ENCODE data around the gene POFUT2. TPM values are rescaled to one million over a fixed set of nuclear protein-coding genes. Genes with fewer than 3 reads are reported as not detected.

POFUT2 gene
- total RNA-seq, 1 donor from 2014 or later: 21.5 TPM

- DNase-seq (ENCODE audit: low read depth, low spot score): no peak
These were observed 3.9 kb downstream of the POFUT2 start for GRCh38 chr21:45283611-45284455.

DNA sequence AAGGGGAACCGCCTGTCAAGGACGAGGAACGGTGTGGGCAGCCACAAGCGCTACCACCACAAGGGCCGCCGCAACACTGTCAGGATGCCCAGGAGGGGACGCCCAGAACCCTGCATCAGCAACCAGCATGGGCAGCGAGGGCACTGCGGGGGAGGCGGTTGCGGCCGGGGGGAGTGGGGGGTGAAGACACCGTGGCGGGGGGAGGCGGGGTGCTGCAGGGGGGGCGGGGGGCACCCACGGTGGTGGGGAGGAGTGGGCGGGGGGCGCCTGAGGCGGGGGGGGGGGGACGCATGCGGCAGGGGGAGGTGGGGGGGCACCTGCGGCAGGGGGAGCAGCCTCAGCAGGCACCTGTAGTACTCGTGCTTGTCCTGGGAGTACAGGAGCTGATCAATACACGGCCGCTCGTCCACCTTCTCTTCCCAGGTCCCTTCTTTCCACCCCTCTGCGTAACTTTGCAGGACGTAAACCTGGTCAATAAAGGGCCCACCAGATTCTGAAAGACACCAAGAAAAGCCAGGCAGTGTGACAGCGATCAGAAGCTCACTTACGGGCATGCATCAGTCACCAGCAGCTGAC, 4.6 kb downstream of the POFUT2 start:
- no peak for DNase-seq (ENCODE audit: low read depth, low spot score)

- no peak for DNase-seq (ENCODE audit: low read depth, low spot score)
These were observed 5.2 kb downstream of the POFUT2 start for GRCh38 chr21:45282283-45283034.

GRCh38 chr21:45281411-45282282, 6.0 kb downstream of the POFUT2 start:
- no peak for DNase-seq (ENCODE audit: low read depth, low spot score)

GRCh38 chr21:45280969-45281368, 6.7 kb downstream of the POFUT2 start:
- DNase-seq (ENCODE audit: low read depth, low spot score): no peak

DNA sequence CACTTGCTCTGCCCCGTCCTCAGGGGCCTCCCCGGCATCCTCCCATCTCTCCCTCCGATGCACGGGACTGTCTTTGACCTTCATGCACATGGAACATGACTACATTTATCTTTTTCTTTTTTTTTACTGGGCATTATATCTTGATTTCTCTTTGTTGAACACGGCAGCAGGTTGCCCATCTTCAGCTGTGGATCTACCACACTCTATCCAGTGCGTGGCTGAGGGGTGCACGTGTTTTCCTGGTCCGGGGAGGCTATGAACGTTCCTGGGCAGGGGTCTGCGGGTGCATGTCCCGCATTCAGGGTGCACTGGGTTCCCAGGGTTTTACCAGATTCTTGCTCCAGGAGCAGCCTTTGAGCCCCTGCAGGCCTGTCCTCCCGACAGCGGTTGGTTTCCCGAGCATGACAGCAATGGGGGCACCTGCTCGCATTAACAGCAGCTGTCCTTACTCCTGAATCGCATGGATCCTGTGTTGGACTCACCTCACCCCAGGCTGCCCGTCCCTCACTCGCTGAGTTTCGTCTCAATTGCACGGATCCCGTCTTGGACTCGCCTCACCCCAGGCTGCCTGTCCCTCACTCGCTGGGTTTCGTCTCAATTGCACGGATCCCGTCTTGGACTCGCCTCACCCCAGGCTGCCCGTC, 7.4 kb downstream of the POFUT2 start:
- no peak for DNase-seq (ENCODE audit: low read depth, low spot score)

- no peak for DNase-seq (ENCODE audit: low read depth, low spot score)
These were observed 8.1 kb downstream of the POFUT2 start for GRCh38 chr21:45279446-45280177.

- DNase-seq (ENCODE audit: low read depth, low spot score): no peak
These were observed 9.4 kb downstream of the POFUT2 start for GRCh38 chr21:45278156-45278911.

DNA sequence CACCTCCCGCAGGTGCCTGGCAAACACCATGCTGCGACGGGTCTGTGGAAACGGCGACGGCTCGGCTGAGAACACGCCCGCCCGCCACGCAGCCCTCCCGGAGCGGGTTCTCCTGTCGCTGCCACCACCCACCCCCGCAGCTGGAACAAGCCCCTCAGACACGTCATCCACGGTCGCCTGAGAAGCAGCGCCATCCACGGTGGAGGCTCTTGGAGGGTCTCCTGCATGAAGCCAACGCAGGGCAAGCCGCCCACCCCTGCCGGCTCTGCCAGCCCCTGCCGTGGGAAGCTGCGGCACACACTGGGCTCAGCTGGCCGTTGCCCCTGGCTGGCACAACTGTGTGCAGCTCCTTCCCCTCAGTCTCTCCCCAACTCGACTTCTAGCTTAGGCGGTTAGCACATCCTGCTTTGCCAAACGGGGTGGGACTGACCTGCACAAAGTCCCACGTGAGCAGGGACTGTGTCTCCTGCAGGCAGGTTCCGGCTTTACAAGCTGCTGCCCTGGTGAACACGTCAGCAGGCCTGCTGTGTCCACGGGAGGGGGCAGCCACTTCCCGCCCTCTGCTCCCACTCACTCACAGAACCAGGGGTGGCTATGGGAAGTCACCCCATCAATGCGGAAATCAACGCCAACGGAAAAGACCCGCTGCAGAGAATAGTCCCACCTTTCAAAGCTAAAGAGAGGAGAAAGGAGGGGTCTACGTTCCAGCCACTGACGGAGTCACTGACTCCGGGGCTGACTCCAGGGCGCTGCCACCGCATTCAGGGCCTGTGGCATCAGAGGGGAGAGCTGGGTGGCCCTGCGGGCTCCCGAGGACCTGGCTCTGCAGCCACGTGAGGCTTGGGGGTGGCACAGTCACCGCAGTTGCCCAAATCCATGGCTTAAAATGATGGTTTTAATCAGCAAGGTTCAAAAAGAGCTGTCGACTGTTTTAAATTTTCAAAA, 10.3 kb downstream of the POFUT2 start:
- no peak for DNase-seq (ENCODE audit: low read depth, low spot score)

GRCh38 chr21:45276596-45276995, 11.1 kb downstream of the POFUT2 start:
- no peak for DNase-seq (ENCODE audit: low read depth, low spot score)

- DNase-seq (ENCODE audit: low read depth, low spot score): no peak
These were observed 17.3 kb downstream of the POFUT2 start for GRCh38 chr21:45270306-45270821.

- DNase-seq (ENCODE audit: low read depth, low spot score): no peak
These were observed 17.8 kb downstream of the POFUT2 start for GRCh38 chr21:45269861-45270260.

DNA sequence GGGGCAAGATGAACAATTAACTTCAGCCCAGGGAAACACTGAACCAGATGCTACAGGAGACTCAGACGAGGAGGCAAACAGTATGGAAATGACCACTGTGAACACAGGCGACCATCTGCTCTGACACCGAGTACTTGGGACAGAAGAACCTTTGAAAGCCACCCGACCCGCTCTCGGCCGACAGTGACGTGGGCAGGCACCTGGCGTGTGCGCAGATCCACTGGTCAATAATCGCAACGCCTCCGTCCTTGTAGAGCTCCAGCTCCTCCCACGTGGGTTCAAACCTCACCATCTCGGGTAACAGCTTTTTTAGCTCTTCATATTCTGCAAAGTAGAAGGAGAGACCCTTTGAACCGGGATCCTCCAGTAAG, 20.3 kb downstream of the POFUT2 start:
- no peak for DNase-seq (ENCODE audit: low read depth, low spot score)

DNA sequence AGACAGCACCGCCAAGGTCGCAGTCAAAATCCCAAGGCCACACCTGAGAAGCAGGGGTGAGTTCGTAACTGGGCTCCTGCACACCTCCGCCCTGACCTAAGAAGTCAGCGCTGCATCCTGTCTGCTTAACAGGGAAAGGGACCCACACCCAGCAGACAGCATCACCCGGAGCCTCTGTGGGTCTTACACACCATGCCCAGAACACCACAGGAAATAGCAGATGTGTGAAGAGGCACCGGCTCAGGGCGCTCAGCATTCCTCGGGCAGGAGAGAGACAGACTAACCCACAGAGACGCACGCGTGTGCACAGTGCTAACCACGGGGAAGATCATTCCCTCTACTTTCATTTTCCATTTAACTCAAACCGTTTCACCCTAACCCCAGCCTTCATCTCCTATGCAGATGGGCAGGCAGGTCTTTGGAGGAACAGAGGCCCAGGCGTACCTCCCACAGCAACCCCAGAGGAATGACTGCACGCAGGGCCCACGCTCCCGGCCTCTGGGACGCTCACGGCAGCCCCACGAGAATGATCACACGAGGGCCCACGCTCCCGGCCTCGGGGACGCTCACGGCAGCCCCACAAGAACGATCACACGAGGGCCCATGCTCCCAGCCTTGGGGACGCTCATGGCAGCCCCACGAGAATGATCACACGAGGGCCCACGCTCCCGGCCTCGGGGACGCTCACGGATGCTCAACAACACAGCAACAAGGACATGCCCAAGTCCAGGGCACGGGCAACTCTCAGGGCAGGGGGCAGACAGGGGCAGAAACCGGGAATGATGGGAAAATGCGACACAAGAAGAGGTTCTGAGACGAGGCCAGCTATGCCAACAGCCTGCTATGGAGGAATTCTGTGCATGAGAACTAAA, 20.9 kb downstream of the POFUT2 start:
- no peak for DNase-seq (ENCODE audit: low read depth, low spot score)

GRCh38 chr21:45265721-45266517, 21.8 kb downstream of the POFUT2 start:
- no peak for DNase-seq (ENCODE audit: low read depth, low spot score)

GRCh38 chr21:45264912-45265515, 22.7 kb downstream of the POFUT2 start:
- no peak for DNase-seq (ENCODE audit: low read depth, low spot score)
